ENCODE results near the gene CCDC187. TPM values are rescaled to one million over a fixed set of nuclear protein-coding genes. Genes with fewer than 3 reads are reported as not detected.

The CCDC187 gene
- total and polyA plus RNA-seq, 9 donors, result 0.01 to 0.16 (median 0.04) TPM

- WGBS (ENCODE audit: insufficient coverage), result 83% methylated on average over 14 of the region's 17 CpGs
- Histone ChIP-seq H3K27ac (ENCODE audit: low read length) (no peak overlapping the region), H3K9me3 (replicated peaks; ENCODE audit: control insufficient read depth, low read depth, low read length) (no peaks in the 10 kb centered on the region), H3K27me3 (ENCODE audit: control insufficient read depth, insufficient read depth, low read length) (peaks cover 12% of the 10 kb centered on the region), H3K4me3 (ENCODE audit: low read length) (no peak overlapping the region), H3K4me1 (ENCODE audit: control insufficient read depth, insufficient read depth, low read length) (peaks cover 33% of the 10 kb centered on the region), H3K36me3 (ENCODE audit: control insufficient read depth, insufficient read depth, low read length) (no peaks in the 10 kb centered on the region)
- DNase-seq, result no peak
Observed at GRCh38 chr9:136265561-136266355, 38.1 kb downstream of the CCDC187 start.

GRCh38 chr9:136264441-136265405 is 39.2 kb downstream of the CCDC187 start:
- Histone ChIP-seq H3K36me3 (ENCODE audit: control insufficient read depth, insufficient read depth, low read length) (no peaks in the 10 kb centered on the region), H3K27ac (ENCODE audit: low read length) (no peak overlapping the region), H3K4me3 (ENCODE audit: low read length) (no peak overlapping the region), H3K4me1 (ENCODE audit: control insufficient read depth, insufficient read depth, low read length) (peaks cover 33% of the 10 kb centered on the region), H3K27me3 (ENCODE audit: control insufficient read depth, insufficient read depth, low read length) (peaks cover 10% of the 10 kb centered on the region), H3K9me3 (replicated peaks; ENCODE audit: control insufficient read depth, low read depth, low read length) (no peaks in the 10 kb centered on the region)
- no peak for DNase-seq
- 76% methylated on average over 23 of the region's 24 CpGs for WGBS (ENCODE audit: insufficient coverage)

- peaks cover 9% of the 10 kb centered on the region for H3K27me3 ChIP-seq (ENCODE audit: control insufficient read depth, insufficient read depth, low read length)
- H3K4me1 ChIP-seq (ENCODE audit: control insufficient read depth, insufficient read depth, low read length), result peaks cover 32% of the 10 kb centered on the region
- no peak for DNase-seq
- no peaks in the 10 kb centered on the region for H3K9me3 ChIP-seq (replicated peaks; ENCODE audit: control insufficient read depth, low read depth, low read length)
- H3K36me3 ChIP-seq (ENCODE audit: control insufficient read depth, insufficient read depth, low read length), result no peaks in the 10 kb centered on the region
- H3K27ac ChIP-seq (ENCODE audit: low read length), result no peak overlapping the region
- H3K4me3 ChIP-seq (ENCODE audit: low read length), result no peak overlapping the region
- WGBS (ENCODE audit: insufficient coverage), result 67% methylated on average over 18 of the region's 19 CpGs
Observed at GRCh38 chr9:136264031-136264430, 39.9 kb downstream of the CCDC187 start.

GRCh38 chr9:136262671-136263178 is 41.2 kb downstream of the CCDC187 start:
- DNase-seq, result no peak
- Histone ChIP-seq H3K4me3 (ENCODE audit: low read length) (no peak overlapping the region), H3K27me3 (ENCODE audit: control insufficient read depth, insufficient read depth, low read length) (peaks cover 5% of the 10 kb centered on the region), H3K27ac (ENCODE audit: low read length) (no peak overlapping the region), H3K4me1 (ENCODE audit: control insufficient read depth, insufficient read depth, low read length) (peaks cover 19% of the 10 kb centered on the region), H3K36me3 (ENCODE audit: control insufficient read depth, insufficient read depth, low read length) (no peaks in the 10 kb centered on the region), H3K9me3 (replicated peaks; ENCODE audit: control insufficient read depth, low read depth, low read length) (no peaks in the 10 kb centered on the region)
- WGBS (ENCODE audit: insufficient coverage), result 76% methylated on average over 6 of the region's 6 CpGs

GRCh38 chr9:136261686-136262430 is 42.0 kb downstream of the CCDC187 start:
- Histone ChIP-seq H3K4me3 (ENCODE audit: low read length) (no peak overlapping the region), H3K4me1 (ENCODE audit: control insufficient read depth, insufficient read depth, low read length) (peaks cover 14% of the 10 kb centered on the region), H3K27ac (ENCODE audit: low read length) (no peak overlapping the region), H3K36me3 (ENCODE audit: control insufficient read depth, insufficient read depth, low read length) (no peaks in the 10 kb centered on the region), H3K9me3 (replicated peaks; ENCODE audit: control insufficient read depth, low read depth, low read length) (no peaks in the 10 kb centered on the region), H3K27me3 (ENCODE audit: control insufficient read depth, insufficient read depth, low read length) (peaks cover 4% of the 10 kb centered on the region)
- DNase-seq, result no peak
- 62% methylated on average over 19 of the region's 28 CpGs for WGBS (ENCODE audit: insufficient coverage)

- H3K4me3 ChIP-seq (ENCODE audit: low read length), result no peak overlapping the region
- H3K36me3 ChIP-seq (ENCODE audit: control insufficient read depth, insufficient read depth, low read length), result no peaks in the 10 kb centered on the region
- peaks cover 6% of the 10 kb centered on the region for H3K27me3 ChIP-seq (ENCODE audit: control insufficient read depth, insufficient read depth, low read length)
- 60% methylated on average over 15 of the region's 20 CpGs for WGBS (ENCODE audit: insufficient coverage)
- no peak overlapping the region for H3K27ac ChIP-seq (ENCODE audit: low read length)
- H3K9me3 ChIP-seq (replicated peaks; ENCODE audit: control insufficient read depth, low read depth, low read length), result no peaks in the 10 kb centered on the region
- H3K4me1 ChIP-seq (ENCODE audit: control insufficient read depth, insufficient read depth, low read length), result peaks cover 14% of the 10 kb centered on the region
- no peak for DNase-seq
Observed at GRCh38 chr9:136260936-136261472, 42.9 kb downstream of the CCDC187 start.

- no peaks in the 10 kb centered on the region for H3K36me3 ChIP-seq (ENCODE audit: control insufficient read depth, insufficient read depth, low read length)
- WGBS (ENCODE audit: insufficient coverage), result 88% methylated on average over 10 of the region's 10 CpGs
- H3K4me1 ChIP-seq (ENCODE audit: control insufficient read depth, insufficient read depth, low read length), result peaks cover 14% of the 10 kb centered on the region
- no peak overlapping the region for H3K4me3 ChIP-seq (ENCODE audit: low read length)
- peaks cover 10% of the 10 kb centered on the region for H3K27me3 ChIP-seq (ENCODE audit: control insufficient read depth, insufficient read depth, low read length)
- no peak overlapping the region for H3K27ac ChIP-seq (ENCODE audit: low read length)
- DNase-seq, result no peak
- H3K9me3 ChIP-seq (replicated peaks; ENCODE audit: control insufficient read depth, low read depth, low read length), result no peaks in the 10 kb centered on the region
Observed at GRCh38 chr9:136260521-136260920, 43.4 kb downstream of the CCDC187 start.

- peaks cover 10% of the 10 kb centered on the region for H3K27me3 ChIP-seq (ENCODE audit: control insufficient read depth, insufficient read depth, low read length)
- no peak for DNase-seq
- H3K9me3 ChIP-seq (replicated peaks; ENCODE audit: control insufficient read depth, low read depth, low read length), result no peaks in the 10 kb centered on the region
Observed at GRCh38 chr9:136259836-136260235, 44.1 kb downstream of the CCDC187 start.

GRCh38 chr9:136259517-136259813 is 44.4 kb downstream of the CCDC187 start:
- Histone ChIP-seq H3K4me3 (ENCODE audit: low read length) (no peak overlapping the region), H3K27me3 (ENCODE audit: control insufficient read depth, insufficient read depth, low read length) (peaks cover 10% of the 10 kb centered on the region), H3K36me3 (ENCODE audit: control insufficient read depth, insufficient read depth, low read length) (no peaks in the 10 kb centered on the region), H3K4me1 (ENCODE audit: control insufficient read depth, insufficient read depth, low read length) (peaks cover 24% of the 10 kb centered on the region), H3K27ac (ENCODE audit: low read length) (no peak overlapping the region), H3K9me3 (replicated peaks; ENCODE audit: control insufficient read depth, low read depth, low read length) (no peaks in the 10 kb centered on the region)
- DNase-seq, result no peak
- WGBS (ENCODE audit: insufficient coverage), result 58% methylated on average over 4 of the region's 4 CpGs

More at GRCh38 chr9:136259836-136260235, 44.1 kb downstream of the CCDC187 start:
- WGBS (ENCODE audit: insufficient coverage), result 89% methylated on average over 17 of the region's 17 CpGs
- Histone ChIP-seq H3K27ac (ENCODE audit: low read length) (no peak overlapping the region), H3K4me1 (ENCODE audit: control insufficient read depth, insufficient read depth, low read length) (peaks cover 20% of the 10 kb centered on the region), H3K36me3 (ENCODE audit: control insufficient read depth, insufficient read depth, low read length) (no peaks in the 10 kb centered on the region), H3K4me3 (ENCODE audit: low read length) (no peak overlapping the region)
